ENCODE results near the gene KRTAP5-10.

Gene KRTAP5-10

DNA sequence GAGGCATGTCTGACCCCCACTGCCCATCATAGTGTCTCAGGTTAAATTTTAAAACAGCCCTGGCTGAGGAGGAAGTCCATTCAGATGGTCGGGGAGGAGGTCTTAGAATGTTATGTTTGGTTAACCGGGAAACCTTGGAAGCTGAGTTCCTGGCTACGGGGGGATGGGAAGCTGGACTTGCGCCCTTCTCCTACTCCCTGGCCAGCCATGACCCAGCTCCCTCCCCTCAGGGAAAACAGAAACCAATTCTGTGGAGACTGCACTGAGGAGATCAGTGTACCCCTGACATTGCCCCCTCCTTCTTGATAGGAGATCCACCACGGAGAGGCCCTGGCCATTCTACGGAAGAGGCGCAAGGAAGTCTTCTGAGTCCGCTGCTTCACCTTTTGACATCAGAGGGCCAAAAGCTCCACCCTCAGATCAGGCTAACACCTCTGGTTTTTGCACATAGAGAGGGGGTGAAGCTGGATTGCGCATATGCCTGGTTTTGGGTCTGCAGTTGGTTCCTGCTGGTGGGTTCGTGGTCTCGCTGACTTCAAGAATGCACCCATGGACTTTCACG is 19.9 kb upstream of the KRTAP5-10 start:
- Histone ChIP-seq H3K36me3 (ENCODE audit: insufficient read depth, low read length) (no peaks in the 10 kb centered on the region), H4K20me1 (ENCODE audit: insufficient read depth, low read length, poor library complexity, severe bottlenecking) (no peaks in the 10 kb centered on the region), H3K27me3 (ENCODE audit: insufficient read depth, low read length, poor library complexity, severe bottlenecking) (no peaks in the 10 kb centered on the region), H3K9ac (ENCODE audit: low read depth, low read length, poor library complexity, severe bottlenecking) (no peak overlapping the region), H3K9me3 (ENCODE audit: insufficient read depth, low read depth, low read length) (peaks cover 6% of the 10 kb centered on the region; the same call in 1 of the 2 replicates), H3K9me2 (replicated peaks; ENCODE audit: low read depth, low read length) (no peaks in the 10 kb centered on the region), H3K4me1 (ENCODE audit: insufficient read depth, low read length, poor library complexity, severe bottlenecking) (no peaks in the 10 kb centered on the region), H3K79me2 (ENCODE audit: insufficient read depth, low read length) (no peaks in the 10 kb centered on the region), H3K4me2 (ENCODE audit: low read depth, low read length, poor library complexity, severe bottlenecking) (no peak overlapping the region), H3F3A (ENCODE audit: low read depth) (no peaks in the 10 kb centered on the region), H3K4me3 (ENCODE audit: low read length, poor library complexity, severe bottlenecking) (no peak overlapping the region), H2AFZ (ENCODE audit: low read length) (no peak overlapping the region)
- TF ChIP-seq EZH2phosphoT487 (IDR thresholded peaks at IDR 0.05; ENCODE audit: borderline replicate concordance), result no peak
- TF ChIP-seq, protein P1, sequence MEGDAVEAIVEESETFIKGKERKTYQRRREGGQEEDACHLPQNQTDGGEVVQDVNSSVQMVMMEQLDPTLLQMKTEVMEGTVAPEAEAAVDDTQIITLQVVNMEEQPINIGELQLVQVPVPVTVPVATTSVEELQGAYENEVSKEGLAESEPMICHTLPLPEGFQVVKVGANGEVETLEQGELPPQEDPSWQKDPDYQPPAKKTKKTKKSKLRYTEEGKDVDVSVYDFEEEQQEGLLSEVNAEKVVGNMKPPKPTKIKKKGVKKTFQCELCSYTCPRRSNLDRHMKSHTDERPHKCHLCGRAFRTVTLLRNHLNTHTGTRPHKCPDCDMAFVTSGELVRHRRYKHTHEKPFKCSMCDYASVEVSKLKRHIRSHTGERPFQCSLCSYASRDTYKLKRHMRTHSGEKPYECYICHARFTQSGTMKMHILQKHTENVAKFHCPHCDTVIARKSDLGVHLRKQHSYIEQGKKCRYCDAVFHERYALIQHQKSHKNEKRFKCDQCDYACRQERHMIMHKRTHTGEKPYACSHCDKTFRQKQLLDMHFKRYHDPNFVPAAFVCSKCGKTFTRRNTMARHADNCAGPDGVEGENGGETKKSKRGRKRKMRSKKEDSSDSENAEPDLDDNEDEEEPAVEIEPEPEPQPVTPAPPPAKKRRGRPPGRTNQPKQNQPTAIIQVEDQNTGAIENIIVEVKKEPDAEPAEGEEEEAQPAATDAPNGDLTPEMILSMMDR (conservative IDR thresholded peaks at IDR 0.05; ENCODE audit: low read length), result no peak

DNA sequence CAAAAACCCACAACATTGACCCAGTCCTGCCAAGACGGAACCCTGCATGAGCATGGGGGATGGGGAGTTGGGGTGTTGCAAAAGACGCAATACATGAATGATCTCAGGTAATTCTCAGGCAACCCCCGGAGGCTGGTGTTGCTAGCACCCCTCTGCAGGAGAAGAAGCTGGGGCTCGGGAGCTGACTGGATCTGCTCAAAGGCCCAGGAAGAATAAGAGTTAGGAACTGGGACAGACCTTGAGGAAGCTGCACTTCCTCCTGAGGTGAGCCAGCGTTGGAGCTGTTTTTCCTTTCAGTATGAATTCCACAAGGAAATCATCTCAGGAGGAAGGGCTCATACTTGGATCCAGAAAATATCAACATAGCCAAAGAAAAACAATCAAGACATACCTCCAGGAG is 17.2 kb upstream of the KRTAP5-10 start, which contains the start of gene KRTAP5-9:
Gene KRTAP5-9 (plus strand): TSS at position 301 of the 400 bp plus-strand sequence. CDS start 238 bp downstream, outside the sequence.
- Histone ChIP-seq H2AFZ (ENCODE audit: low read length) (no peak within 1 kb of the TSS), H3K9me3 (ENCODE audit: insufficient read depth, low read depth, low read length) (peaks cover under 1% of the 10 kb centered on the region; the same call in 1 of the 2 replicates), H3K4me2 (ENCODE audit: low read depth, low read length, poor library complexity, severe bottlenecking) (no peak within 1 kb of the TSS), H3F3A (ENCODE audit: low read depth) (no peaks in the 10 kb centered on the region), H3K4me3 (ENCODE audit: low read length, poor library complexity, severe bottlenecking) (no peak within 1 kb of the TSS), H3K4me1 (ENCODE audit: insufficient read depth, low read length, poor library complexity, severe bottlenecking) (no peaks in the 10 kb centered on the region), H3K9me2 (replicated peaks; ENCODE audit: low read depth, low read length) (no peaks in the 10 kb centered on the region), H3K27me3 (ENCODE audit: insufficient read depth, low read length, poor library complexity, severe bottlenecking) (no peaks in the 10 kb centered on the region), H3K9ac (ENCODE audit: low read depth, low read length, poor library complexity, severe bottlenecking) (no peak within 1 kb of the TSS), H4K20me1 (ENCODE audit: insufficient read depth, low read length, poor library complexity, severe bottlenecking) (no peaks in the 10 kb centered on the region), H3K36me3 (ENCODE audit: insufficient read depth, low read length) (no peaks in the 10 kb centered on the region), H3K79me2 (ENCODE audit: insufficient read depth, low read length) (no peaks in the 10 kb centered on the region)
- no peak for TF ChIP-seq EZH2phosphoT487 (IDR thresholded peaks at IDR 0.05; ENCODE audit: borderline replicate concordance)
- TF ChIP-seq, protein P1 (conservative IDR thresholded peaks at IDR 0.05; ENCODE audit: low read length), result no peak

DNA sequence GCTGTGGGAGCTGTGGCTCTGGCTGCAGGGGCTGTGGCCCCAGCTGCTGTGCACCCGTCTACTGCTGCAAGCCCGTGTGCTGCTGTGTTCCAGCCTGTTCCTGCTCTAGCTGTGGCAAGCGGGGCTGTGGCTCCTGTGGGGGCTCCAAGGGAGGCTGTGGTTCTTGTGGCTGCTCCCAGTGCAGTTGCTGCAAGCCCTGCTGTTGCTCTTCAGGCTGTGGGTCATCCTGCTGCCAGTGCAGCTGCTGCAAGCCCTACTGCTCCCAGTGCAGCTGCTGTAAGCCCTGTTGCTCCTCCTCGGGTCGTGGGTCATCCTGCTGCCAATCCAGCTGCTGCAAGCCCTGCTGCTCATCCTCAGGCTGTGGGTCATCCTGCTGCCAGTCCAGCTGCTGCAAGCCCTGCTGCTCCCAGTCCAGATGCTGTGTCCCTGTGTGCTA is 16.6 kb upstream of the KRTAP5-10 start:
- Histone ChIP-seq H3F3A (ENCODE audit: low read depth) (no peaks in the 10 kb centered on the region), H2AFZ (ENCODE audit: low read length) (no peak overlapping the region), H3K9ac (ENCODE audit: low read depth, low read length, poor library complexity, severe bottlenecking) (no peak overlapping the region), H3K36me3 (ENCODE audit: insufficient read depth, low read length) (no peaks in the 10 kb centered on the region), H4K20me1 (ENCODE audit: insufficient read depth, low read length, poor library complexity, severe bottlenecking) (no peaks in the 10 kb centered on the region), H3K4me1 (ENCODE audit: insufficient read depth, low read length, poor library complexity, severe bottlenecking) (no peaks in the 10 kb centered on the region), H3K79me2 (ENCODE audit: insufficient read depth, low read length) (no peaks in the 10 kb centered on the region), H3K9me3 (ENCODE audit: insufficient read depth, low read depth, low read length) (no peaks in the 10 kb centered on the region; the same call in 1 of the 2 replicates), H3K27me3 (ENCODE audit: insufficient read depth, low read length, poor library complexity, severe bottlenecking) (no peaks in the 10 kb centered on the region), H3K9me2 (replicated peaks; ENCODE audit: low read depth, low read length) (no peaks in the 10 kb centered on the region), H3K4me3 (ENCODE audit: low read length, poor library complexity, severe bottlenecking) (no peak overlapping the region), H3K4me2 (ENCODE audit: low read depth, low read length, poor library complexity, severe bottlenecking) (no peak overlapping the region)
- TF ChIP-seq, protein P1 (conservative IDR thresholded peaks at IDR 0.05; ENCODE audit: low read length), result no peak
- no peak for TF ChIP-seq EZH2phosphoT487 (IDR thresholded peaks at IDR 0.05; ENCODE audit: borderline replicate concordance)

Measured in Loucy (cell line).